ENCODE results near the gene SCRG1.

Gene SCRG1

GRCh38 chr4:173398779-173399415 lies at the start of gene SCRG1:
Gene SCRG1 (minus strand): TSS chr4:173399116. CDS start chr4:173391414, 7,702 bp downstream.
- DNase-seq (ENCODE audit: low read depth, low spot score): no peak

DNA sequence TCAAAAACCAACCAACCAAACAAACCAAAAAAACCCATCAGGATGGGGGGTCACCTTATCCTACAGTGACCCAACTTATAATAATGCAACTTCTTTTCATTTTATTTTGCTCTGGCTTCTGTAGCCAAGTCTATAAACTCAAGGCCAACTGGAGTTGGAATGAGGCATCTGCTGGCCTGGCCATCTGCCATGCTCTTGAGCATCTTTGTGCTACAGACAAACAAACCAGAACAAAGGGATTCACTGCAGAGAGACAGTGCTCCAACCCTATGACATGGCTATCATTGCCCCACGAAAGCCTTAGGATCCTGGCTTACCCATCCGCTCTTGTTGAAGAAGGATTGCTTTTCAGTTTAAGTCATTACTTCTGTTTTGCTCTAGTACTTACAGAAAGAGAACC lies 49.2 kb upstream of the SCRG1 start:
- no peak for DNase-seq (ENCODE audit: low read depth, low spot score)

GRCh38 chr4:173446416-173446815 lies 47.5 kb upstream of the SCRG1 start:
- DNase-seq (ENCODE audit: low read depth, low spot score): no peak

DNA sequence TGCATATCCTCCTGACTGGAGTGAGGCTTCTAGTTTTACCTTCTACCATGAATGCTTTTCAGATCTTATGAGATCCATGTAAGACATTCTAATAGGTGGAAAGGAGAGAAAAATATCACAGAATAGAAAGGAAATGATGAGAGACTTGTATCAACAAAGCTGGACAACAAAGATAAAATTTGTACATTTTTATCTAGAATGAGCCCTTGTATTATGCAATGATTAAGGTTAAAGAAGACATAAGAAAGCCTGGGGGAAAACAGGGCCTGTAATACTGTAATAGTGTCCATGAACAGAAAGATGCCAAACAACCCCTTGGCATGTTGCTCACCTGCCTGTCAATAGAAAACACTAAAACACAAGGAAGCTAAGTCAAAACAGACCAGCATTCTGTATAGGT lies 44.2 kb upstream of the SCRG1 start:
- no peak for DNase-seq (ENCODE audit: low read depth, low spot score)

DNA sequence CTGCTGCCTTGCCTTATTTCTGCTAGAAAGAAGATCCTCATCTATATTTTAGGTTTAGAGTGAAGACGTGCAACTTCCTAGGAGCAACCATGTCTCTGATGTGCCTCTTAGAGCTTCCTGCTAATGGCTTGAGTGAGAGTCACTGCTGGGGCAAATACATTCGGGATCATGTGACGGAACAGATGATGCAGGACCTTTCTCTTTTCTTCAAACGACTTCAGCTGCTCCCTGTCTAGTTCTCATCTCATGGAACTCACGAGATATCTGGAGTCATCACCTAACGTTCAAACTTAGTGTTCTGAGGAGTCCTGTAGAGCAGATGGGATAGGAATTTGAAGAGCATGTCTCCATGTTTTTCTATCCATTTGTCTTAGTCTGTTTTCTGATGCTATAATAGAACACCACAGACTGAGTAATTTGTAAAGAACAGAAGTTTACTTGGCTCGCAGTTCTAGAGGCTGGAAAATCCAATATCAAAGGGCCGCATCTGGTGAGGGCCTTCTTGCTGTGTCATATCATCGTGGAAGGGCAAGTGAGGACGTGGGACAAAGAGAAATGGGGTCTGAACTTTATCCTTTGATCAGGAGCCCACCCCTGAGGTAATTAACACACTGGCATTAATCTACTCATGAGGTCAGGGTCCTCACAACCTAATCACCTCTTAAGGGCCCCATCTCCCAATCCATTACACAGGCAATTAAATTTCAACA lies 43.5 kb upstream of the SCRG1 start:
- no peak for DNase-seq (ENCODE audit: low read depth, low spot score)

DNA sequence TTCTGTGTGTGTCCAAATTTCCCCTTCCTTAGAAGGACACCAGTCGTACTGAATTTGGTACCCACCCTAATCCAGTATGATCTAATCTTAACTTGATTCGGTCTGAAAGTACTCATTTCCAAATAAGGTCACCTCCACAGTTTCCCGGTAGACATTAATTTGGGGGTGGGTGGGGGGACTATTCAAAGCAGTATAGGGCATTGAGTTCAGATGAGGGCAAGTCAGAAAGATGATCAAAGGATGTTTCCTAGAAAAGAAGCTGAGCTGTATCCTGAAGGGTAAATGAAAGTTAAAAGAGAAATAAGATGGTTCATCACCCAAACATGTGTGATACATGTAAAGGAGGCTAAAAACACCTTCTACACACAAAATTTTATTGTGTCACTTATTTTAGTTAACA lies 42.0 kb upstream of the SCRG1 start:
- DNase-seq (ENCODE audit: low read depth, low spot score): no peak

DNA sequence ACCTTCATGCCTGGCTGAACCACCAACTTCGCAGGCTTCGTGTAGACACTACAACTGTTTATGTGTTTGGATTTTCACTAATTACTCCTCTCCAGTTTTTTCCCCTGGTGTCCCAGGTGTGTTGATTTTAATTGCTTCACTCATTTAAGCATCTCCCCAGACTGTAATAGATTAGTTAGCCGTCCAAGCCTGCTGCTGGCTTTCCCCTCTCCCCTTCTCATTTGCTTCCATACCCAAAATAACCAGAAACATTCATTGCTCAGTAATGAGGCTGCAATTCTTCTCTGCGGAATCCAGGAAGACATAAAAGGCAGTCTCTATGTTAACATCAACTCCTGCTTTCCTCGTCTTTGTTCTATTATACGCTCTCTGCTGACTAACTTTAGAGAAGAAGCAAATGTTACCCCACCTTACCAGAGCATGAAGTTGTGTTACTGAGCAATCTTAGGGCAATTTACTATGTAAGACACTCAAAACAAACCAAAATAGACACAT lies 37.9 kb upstream of the SCRG1 start:
- no peak for DNase-seq (ENCODE audit: low read depth, low spot score)

DNA sequence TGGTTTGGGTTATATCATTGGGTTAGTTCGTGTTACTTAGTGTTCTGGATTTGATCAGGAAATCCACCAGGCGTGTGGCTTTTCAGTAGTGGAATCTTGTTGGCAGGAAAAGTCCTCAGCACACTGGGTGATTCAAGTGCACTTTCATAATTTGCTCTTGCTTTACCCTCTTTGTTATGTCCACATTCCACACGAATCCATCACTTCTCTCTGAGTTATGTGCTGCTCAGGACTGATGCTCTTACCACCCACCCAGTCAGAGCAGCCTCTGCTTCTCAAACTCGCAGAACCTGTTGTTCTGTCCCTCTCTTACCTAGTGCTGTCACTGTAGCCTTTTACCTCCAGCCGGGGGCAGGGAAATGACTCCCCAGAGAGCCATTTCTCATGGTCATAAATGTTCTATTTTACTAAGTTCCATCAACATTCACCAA lies 37.2 kb upstream of the SCRG1 start:
- no peak for DNase-seq (ENCODE audit: low read depth, low spot score)

DNA sequence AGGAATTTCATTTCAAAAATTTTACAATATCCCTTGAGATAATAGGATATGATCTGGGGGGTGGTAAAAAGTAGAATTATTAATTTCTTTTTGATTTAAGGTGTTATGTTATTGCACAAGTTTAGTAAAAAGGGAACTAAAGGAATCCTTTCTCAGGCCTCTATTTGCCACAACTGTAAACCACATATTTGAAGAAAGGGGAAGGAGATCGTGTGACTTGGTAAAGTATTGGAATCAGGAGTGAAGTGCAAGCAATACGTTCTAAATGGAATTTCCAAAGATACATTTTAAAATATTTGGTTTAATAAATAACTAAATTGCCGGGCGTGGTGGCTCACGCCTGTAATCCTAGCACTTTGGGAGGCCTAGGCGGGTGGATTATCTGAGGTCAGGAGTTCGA lies 35.3 kb upstream of the SCRG1 start:
- no peak for DNase-seq (ENCODE audit: low read depth, low spot score)

DNA sequence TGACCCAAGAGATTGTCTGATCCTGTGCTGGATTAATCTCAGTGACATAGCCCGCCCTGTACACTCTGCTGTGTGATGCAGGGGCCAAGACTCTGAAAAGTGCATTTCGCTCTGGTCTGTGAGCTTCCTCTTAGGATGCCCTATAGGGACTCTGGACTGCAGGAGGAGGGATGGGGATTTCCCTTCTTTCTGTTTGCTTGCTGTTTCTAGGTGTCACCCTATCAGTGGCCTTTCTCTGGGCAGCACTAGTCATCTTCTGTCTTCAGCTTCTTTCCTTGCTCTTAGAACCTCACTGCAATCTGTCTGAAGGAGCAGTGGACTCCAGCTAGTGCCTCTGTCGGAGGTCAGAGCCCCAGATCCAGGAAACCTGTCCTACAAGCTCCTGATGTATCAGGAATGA lies 34.5 kb upstream of the SCRG1 start:
- DNase-seq (ENCODE audit: low read depth, low spot score): no peak

DNA sequence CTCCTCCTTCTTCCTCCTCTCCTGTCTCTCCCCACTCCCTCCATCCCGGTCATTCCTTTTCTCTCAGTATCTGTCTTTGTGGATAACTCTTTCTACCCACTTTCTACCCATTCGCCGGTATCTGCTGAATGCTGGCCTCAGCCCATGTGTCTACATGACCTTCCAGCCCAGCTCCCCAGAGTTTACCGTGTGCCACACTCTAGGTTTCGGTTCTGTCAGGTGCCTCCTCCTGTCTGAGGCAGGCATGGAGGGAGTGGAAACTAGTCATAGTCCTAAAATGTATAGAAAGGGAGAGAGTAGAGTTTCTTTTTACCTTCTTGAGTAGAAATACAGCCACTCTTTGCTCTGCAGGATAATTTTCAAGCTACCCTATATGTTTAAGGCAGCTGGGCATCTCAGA lies 33.5 kb upstream of the SCRG1 start:
- DNase-seq (ENCODE audit: low read depth, low spot score): no peak

GRCh38 chr4:173426064-173426463 lies 27.1 kb upstream of the SCRG1 start:
- no peak for DNase-seq (ENCODE audit: low read depth, low spot score)

GRCh38 chr4:173424899-173425805 lies 26.2 kb upstream of the SCRG1 start:
- no peak for DNase-seq (ENCODE audit: low read depth, low spot score)

GRCh38 chr4:173420801-173421200 lies 21.9 kb upstream of the SCRG1 start:
- DNase-seq (ENCODE audit: low read depth, low spot score): no peak

DNA sequence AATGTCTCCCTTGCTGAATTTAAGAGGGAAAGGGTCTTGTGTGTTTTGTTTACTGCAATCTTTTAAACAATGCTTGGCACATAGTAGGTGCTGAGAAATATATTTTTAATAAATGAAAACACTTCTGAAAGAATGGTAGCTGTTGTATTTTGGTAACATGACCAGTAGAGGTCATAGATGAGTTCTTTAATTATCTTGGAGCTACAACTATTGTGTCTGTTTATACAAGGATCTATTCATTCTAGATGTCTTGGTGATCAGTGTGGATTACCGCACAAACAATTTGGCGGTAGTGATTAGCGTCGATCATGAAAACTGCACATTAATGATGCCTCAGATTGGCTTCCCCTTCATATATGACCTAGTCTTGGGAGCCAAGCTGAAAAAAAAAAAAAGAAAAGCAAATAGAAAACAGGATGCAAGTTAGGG lies 21.4 kb upstream of the SCRG1 start:
- DNase-seq (ENCODE audit: low read depth, low spot score): no peak

DNA sequence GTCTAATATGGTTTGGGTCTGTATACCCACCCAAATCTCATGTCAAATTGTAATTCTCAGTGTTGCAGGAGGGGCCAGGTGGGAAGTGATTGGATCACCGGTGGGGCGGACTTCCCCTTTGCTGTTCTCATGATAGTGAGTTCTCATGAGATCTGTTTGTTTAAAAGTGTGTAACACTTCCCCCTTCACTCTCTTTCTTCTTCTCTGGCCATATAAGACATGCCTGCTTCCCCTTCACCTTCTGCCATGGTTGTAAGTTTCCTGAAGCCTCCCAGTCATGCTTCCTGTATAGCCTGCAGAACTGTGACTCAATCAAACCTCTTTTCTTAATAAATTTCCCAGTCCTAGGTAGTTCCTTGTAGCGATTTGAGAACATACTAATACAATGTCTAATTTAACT lies 19.7 kb upstream of the SCRG1 start:
- no peak for DNase-seq (ENCODE audit: low read depth, low spot score)

DNA sequence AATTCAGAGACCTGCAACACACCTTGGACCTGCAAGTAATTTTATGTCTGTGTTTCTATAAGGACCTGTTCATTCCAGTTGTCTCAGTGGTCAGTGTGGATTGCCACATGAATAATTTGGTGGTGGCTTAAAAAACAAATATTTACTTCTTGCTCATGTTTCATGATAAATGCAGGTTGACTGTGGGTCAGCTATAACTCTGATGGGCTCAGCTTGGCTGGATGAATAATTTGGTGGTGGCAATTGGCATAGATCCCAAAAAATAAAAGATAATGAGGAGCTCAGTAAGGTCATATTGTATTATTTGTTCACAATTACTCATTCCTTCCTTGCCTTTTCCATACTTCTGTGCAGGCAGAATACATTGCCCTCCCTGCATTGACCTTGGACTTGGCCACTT lies 18.9 kb upstream of the SCRG1 start:
- no peak for DNase-seq (ENCODE audit: low read depth, low spot score)

- no peak for DNase-seq (ENCODE audit: low read depth, low spot score)
Measured at GRCh38 chr4:173415885-173416653, 17.2 kb upstream of the SCRG1 start.

DNA sequence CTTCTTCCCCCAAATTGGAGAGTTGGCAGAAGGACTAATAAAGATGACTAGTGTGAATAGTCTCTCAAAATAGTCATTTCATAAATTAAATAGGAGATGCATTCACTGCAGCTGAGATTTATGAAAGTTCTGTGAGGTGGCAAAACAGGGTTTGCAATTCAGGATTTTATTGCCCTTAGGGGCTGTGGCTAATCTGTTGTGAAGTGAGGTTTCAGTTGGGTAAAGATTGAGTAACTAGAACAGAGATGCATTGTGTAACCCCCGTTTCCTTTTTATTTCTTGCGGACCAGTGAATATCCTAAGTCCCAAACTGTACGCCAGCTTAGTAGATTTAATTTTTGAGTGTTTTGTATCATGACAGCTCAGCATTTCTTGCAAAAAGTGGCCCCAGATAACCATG lies 16.2 kb upstream of the SCRG1 start:
- DNase-seq (ENCODE audit: low read depth, low spot score): no peak

DNA sequence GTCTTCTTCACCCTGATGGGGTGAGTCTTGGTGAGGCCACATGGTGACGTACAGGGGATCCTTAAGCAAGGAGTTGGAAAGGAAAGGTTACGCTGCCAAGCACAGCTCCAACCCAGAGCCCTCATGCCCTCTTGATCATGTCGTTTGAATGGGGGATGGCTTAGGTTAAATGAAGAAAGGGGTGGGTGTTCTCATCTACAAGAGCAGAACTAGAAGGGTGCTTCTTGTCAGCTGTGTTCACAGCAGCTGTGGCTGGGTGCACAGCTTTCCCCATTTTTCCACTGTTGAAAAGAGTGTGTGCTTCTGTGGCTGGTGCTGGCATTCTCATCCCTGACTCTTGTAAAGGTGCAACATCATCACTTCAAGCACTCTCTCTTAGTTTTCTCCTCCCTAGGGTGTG lies 15.5 kb upstream of the SCRG1 start:
- DNase-seq (ENCODE audit: low read depth, low spot score): no peak

GRCh38 chr4:173413036-173413435 lies 14.1 kb upstream of the SCRG1 start:
- no peak for DNase-seq (ENCODE audit: low read depth, low spot score)

Data from activated naive CD8-positive, alpha-beta T cell treated with anti-CD3 and anti-CD28 coated beads, Interleukin-2, amount 50 U/mL, for 16 hours (primary cell).